CD14-positive monocyte (primary cell): Measurements from ENCODE around the gene SET. TPM values are rescaled to one million over a fixed set of nuclear protein-coding genes. Genes with fewer than 3 reads are reported as not detected.
A peak's percentile ranks its signal among the peaks of the same experiment; 100 is the strongest.

Source experiments
- DNase-seq, 3 donors: peaks; one replicate each; pipeline ENCODE4 v3.0.0-alpha.2; 2011 to 2022
- H2AFZ ChIP-seq: 2 replicates; pipeline ENCODE4 v1.6.0; 2012; ENCODE audit warnings: mild to moderate bottlenecking, low read depth, low read length, inconsistent platforms; ENCODE audit not compliant: insufficient read depth, poor library complexity, severe bottlenecking
- H3K27ac ChIP-seq, 2 donors: 1 replicate in 1 of 2; 2 replicates in 1 of 2; pipeline ENCODE4 v1.5.1; 2012 to 2013; ENCODE audit warnings: low read length in 2 of 2, control low read depth in 1 of 2, inconsistent platforms in 1 of 2, low read depth in 1 of 2, mild to moderate bottlenecking in 1 of 2
- H3K27me3 ChIP-seq, 2 donors: one replicate each; pipeline versions ENCODE4 v1.6.0 to v1.6.1; 2011 to 2013; ENCODE audit warnings: low read length in 2 of 2; ENCODE audit not compliant: control insufficient read depth in 2 of 2, insufficient read depth in 2 of 2
- H3K36me3 ChIP-seq, 2 donors: replicated peaks in 1 of 2; 1 replicate in 1 of 2; 2 replicates in 1 of 2; pipeline versions ENCODE4 v1.5.1 to v1.6.1; 2012 to 2013; ENCODE audit warnings: low read length in 2 of 2, control low read depth in 1 of 2, inconsistent platforms in 1 of 2, mild to moderate bottlenecking in 1 of 2; ENCODE audit not compliant: insufficient read depth in 2 of 2, control insufficient read depth in 1 of 2
- H3K4me1 ChIP-seq, 2 donors: 1 replicate in 1 of 2; 2 replicates in 1 of 2; pipeline versions ENCODE4 v1.5.1 to v1.6.1; 2012 to 2013; ENCODE audit warnings: low read length in 2 of 2, control low read depth in 1 of 2, inconsistent platforms in 1 of 2, mild to moderate bottlenecking in 1 of 2, moderate library complexity in 1 of 2; ENCODE audit not compliant: insufficient read depth in 2 of 2, control insufficient read depth in 1 of 2
- H3K4me2 ChIP-seq: replicated peaks from 2 replicates; pipeline ENCODE3; 2012; ENCODE audit warnings: low read length, moderate library complexity, mild to moderate bottlenecking; ENCODE audit not compliant: poor library complexity, severe bottlenecking; ENCODE audit errors: extremely low read depth
- H3K4me3 ChIP-seq, 3 experiments: fragments of 200-600 bp in 1 of 3; sonication (generic) in 1 of 3; replicated peaks in 1 of 3; 1 replicate in 2 of 3; 2 replicates in 1 of 3; pipeline ENCODE4 v1.5.1; 2011 to 2013; ENCODE audit warnings: low read length in 3 of 3, mild to moderate bottlenecking in 3 of 3, control low read depth in 2 of 3, low read depth in 2 of 3, inconsistent platforms in 1 of 3, moderate library complexity in 1 of 3
- H3K79me2 ChIP-seq: 2 replicates; pipeline ENCODE4 v1.6.0; 2012; ENCODE audit warnings: mild to moderate bottlenecking, control low read depth, inconsistent platforms, low read length, moderate library complexity; ENCODE audit not compliant: insufficient read depth
- H3K9ac ChIP-seq: 2 replicates; pipeline ENCODE4 v1.6.0; 2017; ENCODE audit warnings: low read length, mild to moderate bottlenecking; ENCODE audit not compliant: insufficient read depth, poor library complexity, severe bottlenecking
- H3K9me3 ChIP-seq, 2 donors: replicated peaks in 1 of 2; 1 replicate in 1 of 2; 2 replicates in 1 of 2; pipeline versions ENCODE4 v1.5.1 to v1.6.1; 2012 to 2013; ENCODE audit warnings: low read length in 2 of 2, control low read depth in 1 of 2; ENCODE audit not compliant: control insufficient read depth in 1 of 2, insufficient read depth in 1 of 2
- H4K20me1 ChIP-seq: 2 replicates; pipeline ENCODE4 v1.6.0; 2012; ENCODE audit warnings: mild to moderate bottlenecking, low read length, control low read depth, moderate library complexity; ENCODE audit not compliant: insufficient read depth
- H3K27ac Mint-ChIP-seq, 7 donors: one replicate each; pipeline ENCODE4 v1.8.0; 2020; ENCODE audit warnings: mild to moderate bottlenecking in 7 of 7, mixed read lengths in 7 of 7, moderate library complexity in 6 of 7, inconsistent platforms in 2 of 7
- H3K27me3 Mint-ChIP-seq, 3 donors: one replicate each; pipeline ENCODE4 v1.8.0; 2021 to 2022; ENCODE audit warnings: low read depth in 3 of 3, mild to moderate bottlenecking in 3 of 3, mixed read lengths in 3 of 3, moderate library complexity in 3 of 3, inconsistent platforms in 1 of 3
- H3K36me3 Mint-ChIP-seq, 2 donors: one replicate each; pipeline ENCODE4 v1.8.0; 2020; ENCODE audit warnings: mixed read lengths in 2 of 2, inconsistent platforms in 1 of 2, mild to moderate bottlenecking in 1 of 2
- H3K4me1 Mint-ChIP-seq: one replicate; pipeline ENCODE4 v1.8.0; 2020; ENCODE audit warnings: mild to moderate bottlenecking, mixed read lengths
- H3K4me3 Mint-ChIP-seq, 2 donors: one replicate each; pipeline ENCODE4 v1.8.0; 2020; ENCODE audit warnings: mild to moderate bottlenecking in 2 of 2, mixed read lengths in 2 of 2, moderate library complexity in 1 of 2
- H3K9me3 Mint-ChIP-seq, 7 donors: one replicate each; pipeline ENCODE4 v1.8.0; 2020 to 2022; ENCODE audit warnings: mixed read lengths in 7 of 7, mild to moderate bottlenecking in 6 of 7, moderate library complexity in 6 of 7, inconsistent platforms in 2 of 7
- WGBS: methylation state at CpG from one replicate; pipeline ENCODE4 v1.1.5; 2013; ENCODE audit warnings: missing lambda C conversion rate; ENCODE audit not compliant: insufficient coverage; 5-methylcytosine and 5-hydroxymethylcytosine counted together
- intact Hi-C, 2 donors: fragments of 100-400 bp; cut with micrococcal nuclease; formaldehyde crosslinking; loops; one replicate each; pipeline versions ENCODE4 v1.15.0 to v1.15.1; 2023
- polyA plus RNA-seq, 3 donors: library from polyadenylated mRNA; depleted of rRNA in 1 of 3; unstranded in 2 of 3; stranded (reverse) in 1 of 3; fragments of 300-500 nt in 2 of 3; fragments of >200 nt in 1 of 3; fragmentation: Illumina TruSeq in 2 of 3; gene quantifications; 1 replicate in 2 of 3; 2 replicates in 1 of 3; pipeline ENCODE4 v1.2.3, GENCODE V29; 2012 to 2021
- TF ChIP-seq, protein P1 (sequence below): fragments of 200-600 bp; IDR thresholded peaks from one replicate; pipeline ENCODE4 v1.8.0; 2022; ENCODE audit warnings: antibody characterized with exemption, mild to moderate bottlenecking

Gene SET
- polyA plus RNA-seq, 3 donors, result 56.2 to 124 (median 114) TPM

- H3K4me2 ChIP-seq, result no peak overlapping the region
- WGBS, result 95% methylated on average over 15 of the region's 22 CpGs
- H3K27ac ChIP-seq, result no peak overlapping the region
- no peaks in the 10 kb centered on the region for H3K27me3 ChIP-seq
- Mint-ChIP-seq H3K4me3 (no peak overlapping the region), H3K27me3 (peaks cover 0 to 4% (median 2%) of the 10 kb centered on the region in 3 donors), H3K9me3 (peaks cover 0 to 3% (median 0%) of the 10 kb centered on the region in 7 donors), H3K36me3 (peaks cover 11 to 27% of the 10 kb centered on the region in 2 donors), H3K27ac (peak overlapping the region in 3 of 7 donors; percentile 12 to 19 (median 13)), H3K4me1 (peaks cover 27% of the 10 kb centered on the region)
- no peak for DNase-seq
- no peaks in the 10 kb centered on the region for H3K9me3 ChIP-seq
- intact Hi-C loops, result loop anchor here in 1 of 2 donors (10.0 kb wide), 1 partner anchor 224 kb away; the partner anchor contains the start of genes DOLK and NUP188
- H3K79me2 ChIP-seq, result peaks cover 12% of the 10 kb centered on the region
- H4K20me1 ChIP-seq, result no peaks in the 10 kb centered on the region
- TF ChIP-seq, protein P1, sequence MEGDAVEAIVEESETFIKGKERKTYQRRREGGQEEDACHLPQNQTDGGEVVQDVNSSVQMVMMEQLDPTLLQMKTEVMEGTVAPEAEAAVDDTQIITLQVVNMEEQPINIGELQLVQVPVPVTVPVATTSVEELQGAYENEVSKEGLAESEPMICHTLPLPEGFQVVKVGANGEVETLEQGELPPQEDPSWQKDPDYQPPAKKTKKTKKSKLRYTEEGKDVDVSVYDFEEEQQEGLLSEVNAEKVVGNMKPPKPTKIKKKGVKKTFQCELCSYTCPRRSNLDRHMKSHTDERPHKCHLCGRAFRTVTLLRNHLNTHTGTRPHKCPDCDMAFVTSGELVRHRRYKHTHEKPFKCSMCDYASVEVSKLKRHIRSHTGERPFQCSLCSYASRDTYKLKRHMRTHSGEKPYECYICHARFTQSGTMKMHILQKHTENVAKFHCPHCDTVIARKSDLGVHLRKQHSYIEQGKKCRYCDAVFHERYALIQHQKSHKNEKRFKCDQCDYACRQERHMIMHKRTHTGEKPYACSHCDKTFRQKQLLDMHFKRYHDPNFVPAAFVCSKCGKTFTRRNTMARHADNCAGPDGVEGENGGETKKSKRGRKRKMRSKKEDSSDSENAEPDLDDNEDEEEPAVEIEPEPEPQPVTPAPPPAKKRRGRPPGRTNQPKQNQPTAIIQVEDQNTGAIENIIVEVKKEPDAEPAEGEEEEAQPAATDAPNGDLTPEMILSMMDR, result no peak
- H3K4me3 ChIP-seq, result no peak overlapping the region
- H2AFZ ChIP-seq, result no peak overlapping the region
- H3K9ac ChIP-seq, result no peak overlapping the region
- peaks cover 17 to 27% of the 10 kb centered on the region in 2 donors for H3K36me3 ChIP-seq
- H3K4me1 ChIP-seq, result peaks cover 15 to 23% of the 10 kb centered on the region in 2 donors
Observed at GRCh38 chr9:128720841-128721486, 31.9 kb downstream of the SET start.

DNA sequence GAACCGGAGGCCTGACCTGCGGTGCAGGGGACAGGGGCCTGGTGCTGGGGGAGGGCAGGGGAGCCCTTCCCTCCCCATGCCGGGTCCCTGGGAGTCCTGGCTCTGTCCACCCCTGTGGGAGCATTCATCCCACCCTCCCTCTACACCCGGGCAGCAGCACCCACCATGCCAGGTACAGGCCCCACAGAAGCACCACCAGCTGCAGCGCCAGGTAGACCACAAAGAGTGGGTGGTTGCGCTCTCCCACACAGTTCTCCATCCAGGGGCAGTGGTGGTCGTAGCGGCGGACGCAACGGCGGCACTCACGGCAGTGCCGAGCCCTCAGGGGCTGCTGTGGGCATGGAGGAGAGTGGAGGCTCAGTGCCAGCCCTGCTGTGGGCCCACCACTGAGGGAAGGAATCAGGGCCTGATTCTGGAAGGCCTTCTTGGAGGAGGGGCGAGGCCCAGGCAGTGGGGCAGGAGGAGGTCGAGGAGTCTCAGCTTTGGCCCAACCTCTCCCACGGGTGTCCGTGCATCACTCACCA lies 32.5 kb downstream of the SET start:
- Histone ChIP-seq H3K27me3 (no peaks in the 10 kb centered on the region), H3K36me3 (peaks cover 17 to 27% of the 10 kb centered on the region in 2 donors), H3K4me2 (no peak overlapping the region), H3K9ac (no peak overlapping the region), H3K27ac (no peak overlapping the region), H3K79me2 (peaks cover 12% of the 10 kb centered on the region), H2AFZ (no peak overlapping the region), H4K20me1 (no peaks in the 10 kb centered on the region), H3K9me3 (no peaks in the 10 kb centered on the region), H3K4me1 (peaks cover 15 to 23% of the 10 kb centered on the region in 2 donors), H3K4me3 (no peak overlapping the region)
- Mint-ChIP-seq H3K9me3 (peaks cover 0 to 3% (median 0%) of the 10 kb centered on the region in 7 donors), H3K27me3 (peaks cover 0 to 4% (median 2%) of the 10 kb centered on the region in 3 donors), H3K4me3 (no peak overlapping the region), H3K36me3 (peaks cover 11 to 27% of the 10 kb centered on the region in 2 donors), H3K4me1 (peaks cover 27% of the 10 kb centered on the region), H3K27ac (peak overlapping the region in 1 of 7 donors; percentile 8)
- intact Hi-C loops, result loop anchor here in 1 of 2 donors (10.0 kb wide), 1 partner anchor 223 kb away; the partner anchor contains the start of genes DOLK and NUP188
- WGBS, result 98% methylated on average over 4 of the region's 18 CpGs
- no peak for DNase-seq
- TF ChIP-seq, protein P1, result no peak
